ENCODE results near the gene PGBD5.

PGBD5 gene

DNA sequence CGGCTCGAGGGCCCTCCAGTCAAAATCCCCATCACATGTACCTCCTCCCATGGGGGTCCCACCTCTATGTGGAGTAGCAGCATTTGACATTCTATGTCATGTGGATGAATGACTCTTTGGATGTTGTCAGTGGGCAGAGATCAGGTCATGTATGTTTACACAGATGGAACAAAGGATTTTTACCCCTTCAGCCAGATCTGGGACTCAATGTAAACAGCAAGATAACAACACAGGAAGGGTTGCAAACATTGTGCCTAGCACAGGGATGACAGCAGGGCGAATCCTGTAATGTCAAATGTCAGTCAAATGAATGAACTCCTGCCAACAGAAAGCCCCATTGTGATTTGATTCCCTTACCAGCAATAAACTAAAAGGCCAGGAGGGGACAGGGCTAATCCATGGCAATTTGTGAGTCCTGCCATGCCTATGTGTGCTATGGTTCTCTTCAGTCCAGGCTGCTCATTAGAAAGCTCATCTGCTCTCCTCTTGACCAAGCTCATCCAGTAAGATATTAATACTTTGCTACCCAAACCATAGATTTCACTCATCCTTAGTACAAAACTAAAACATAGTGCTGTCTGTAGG lies 60.3 kb downstream of the PGBD5 start:
- Histone ChIP-seq H3K9me3 (ENCODE audit: control insufficient read depth, low read length) (no peaks in the 10 kb centered on the region), H3K4me3 (ENCODE audit: low read length) (no peak overlapping the region), H3K4me1 (ENCODE audit: control insufficient read depth, insufficient read depth, low read length) (no peaks in the 10 kb centered on the region), H3K27me3 (ENCODE audit: control insufficient read depth, insufficient read depth, low read length) (no peaks in the 10 kb centered on the region), H3K36me3 (ENCODE audit: control insufficient read depth, insufficient read depth, low read length) (no peaks in the 10 kb centered on the region), H3K9ac (ENCODE audit: low read length) (no peak overlapping the region)

DNA sequence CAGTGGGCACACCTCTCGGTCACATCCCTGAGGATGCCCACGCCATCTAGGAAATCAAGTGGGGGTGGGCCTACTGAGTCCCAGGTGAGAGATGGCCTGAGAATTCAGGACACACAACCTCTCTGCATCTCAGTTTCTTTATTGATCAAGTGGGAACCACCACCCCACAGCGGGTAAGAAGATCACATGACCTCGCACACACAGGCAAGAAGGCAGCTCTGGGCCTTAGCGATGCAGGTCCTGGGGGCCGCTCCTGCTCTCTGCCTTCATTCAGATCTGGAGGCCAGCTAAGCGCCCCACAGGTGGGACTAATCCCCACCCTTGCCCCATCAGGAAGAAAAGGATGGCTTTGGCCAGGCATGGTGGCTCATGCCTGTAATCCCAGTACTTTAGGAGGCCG lies 63.2 kb downstream of the PGBD5 start:
- Histone ChIP-seq H3K9me3 (ENCODE audit: control insufficient read depth, low read length) (no peaks in the 10 kb centered on the region), H3K36me3 (ENCODE audit: control insufficient read depth, insufficient read depth, low read length) (no peaks in the 10 kb centered on the region), H3K9ac (ENCODE audit: low read length) (no peak overlapping the region), H3K4me3 (ENCODE audit: low read length) (no peak overlapping the region), H3K4me1 (ENCODE audit: control insufficient read depth, insufficient read depth, low read length) (no peaks in the 10 kb centered on the region), H3K27me3 (ENCODE audit: control insufficient read depth, insufficient read depth, low read length) (no peaks in the 10 kb centered on the region)

DNA sequence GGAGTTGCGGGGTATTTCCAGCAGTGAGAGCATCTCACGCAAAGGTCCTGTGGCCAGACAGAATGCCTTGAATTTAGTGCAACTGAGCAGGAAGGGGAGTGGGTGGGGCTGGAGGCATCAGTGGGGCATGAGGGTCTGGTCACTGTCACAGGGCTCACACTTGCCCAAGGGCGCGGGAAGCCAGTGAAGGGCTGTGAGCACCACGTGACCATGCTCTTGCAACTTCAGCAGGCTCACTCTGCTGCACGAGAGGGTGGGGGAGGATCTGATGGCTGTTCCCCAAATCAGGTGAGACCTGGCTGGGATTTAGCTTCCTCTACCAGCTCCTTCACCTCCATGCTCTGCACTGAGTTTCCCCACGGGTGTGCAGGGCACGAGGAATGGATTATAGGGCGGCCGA lies 64.2 kb downstream of the PGBD5 start:
- H3K36me3 ChIP-seq (ENCODE audit: control insufficient read depth, insufficient read depth, low read length) = no peaks in the 10 kb centered on the region
- H3K9ac ChIP-seq (ENCODE audit: low read length) = no peak overlapping the region

DNA sequence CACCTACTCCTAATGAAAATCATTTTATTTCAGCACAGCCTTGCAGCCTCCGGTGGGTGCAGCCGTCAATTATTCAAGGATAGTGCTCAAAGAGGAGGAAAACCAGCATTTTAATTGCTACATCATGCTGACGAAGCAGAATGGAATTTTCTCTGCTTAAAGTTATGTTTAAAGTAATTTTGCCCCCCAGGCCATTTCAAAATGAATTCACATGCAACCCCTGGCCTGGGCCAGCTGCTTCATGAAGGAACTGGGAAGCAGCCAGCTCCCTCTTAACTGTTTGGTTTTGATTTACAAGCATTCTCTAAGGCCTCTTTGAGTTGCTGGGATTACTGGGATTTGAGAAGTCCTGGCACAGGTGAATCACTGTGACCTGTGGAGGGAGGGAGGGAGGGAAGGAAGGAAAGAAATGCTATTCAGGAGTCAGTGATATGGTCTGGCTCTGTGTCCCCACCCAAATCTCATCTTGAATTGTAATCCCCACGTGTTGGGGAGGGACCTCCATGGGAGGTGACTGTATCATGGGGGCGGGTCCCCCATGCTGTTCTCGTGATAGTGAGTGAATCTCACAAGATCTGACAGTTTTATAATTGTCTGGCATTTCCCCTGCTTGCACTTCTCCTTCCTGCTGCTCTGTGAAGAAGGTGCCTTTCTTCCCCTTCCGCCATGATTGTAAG lies 66.0 kb downstream of the PGBD5 start:
- Histone ChIP-seq H3K36me3 (ENCODE audit: control insufficient read depth, insufficient read depth, low read length) (no peaks in the 10 kb centered on the region), H3K4me1 (ENCODE audit: control insufficient read depth, insufficient read depth, low read length) (no peaks in the 10 kb centered on the region), H3K9ac (ENCODE audit: low read length) (no peak overlapping the region), H3K4me3 (ENCODE audit: low read length) (no peak overlapping the region), H3K9me3 (ENCODE audit: control insufficient read depth, low read length) (no peaks in the 10 kb centered on the region), H3K27me3 (ENCODE audit: control insufficient read depth, insufficient read depth, low read length) (no peaks in the 10 kb centered on the region)

More for the DNA sequence above, 64.2 kb downstream of the PGBD5 start:
- Histone ChIP-seq H3K4me1 (ENCODE audit: control insufficient read depth, insufficient read depth, low read length) (no peaks in the 10 kb centered on the region), H3K9me3 (ENCODE audit: control insufficient read depth, low read length) (no peaks in the 10 kb centered on the region), H3K27me3 (ENCODE audit: control insufficient read depth, insufficient read depth, low read length) (no peaks in the 10 kb centered on the region), H3K4me3 (ENCODE audit: low read length) (no peak overlapping the region)

DNA sequence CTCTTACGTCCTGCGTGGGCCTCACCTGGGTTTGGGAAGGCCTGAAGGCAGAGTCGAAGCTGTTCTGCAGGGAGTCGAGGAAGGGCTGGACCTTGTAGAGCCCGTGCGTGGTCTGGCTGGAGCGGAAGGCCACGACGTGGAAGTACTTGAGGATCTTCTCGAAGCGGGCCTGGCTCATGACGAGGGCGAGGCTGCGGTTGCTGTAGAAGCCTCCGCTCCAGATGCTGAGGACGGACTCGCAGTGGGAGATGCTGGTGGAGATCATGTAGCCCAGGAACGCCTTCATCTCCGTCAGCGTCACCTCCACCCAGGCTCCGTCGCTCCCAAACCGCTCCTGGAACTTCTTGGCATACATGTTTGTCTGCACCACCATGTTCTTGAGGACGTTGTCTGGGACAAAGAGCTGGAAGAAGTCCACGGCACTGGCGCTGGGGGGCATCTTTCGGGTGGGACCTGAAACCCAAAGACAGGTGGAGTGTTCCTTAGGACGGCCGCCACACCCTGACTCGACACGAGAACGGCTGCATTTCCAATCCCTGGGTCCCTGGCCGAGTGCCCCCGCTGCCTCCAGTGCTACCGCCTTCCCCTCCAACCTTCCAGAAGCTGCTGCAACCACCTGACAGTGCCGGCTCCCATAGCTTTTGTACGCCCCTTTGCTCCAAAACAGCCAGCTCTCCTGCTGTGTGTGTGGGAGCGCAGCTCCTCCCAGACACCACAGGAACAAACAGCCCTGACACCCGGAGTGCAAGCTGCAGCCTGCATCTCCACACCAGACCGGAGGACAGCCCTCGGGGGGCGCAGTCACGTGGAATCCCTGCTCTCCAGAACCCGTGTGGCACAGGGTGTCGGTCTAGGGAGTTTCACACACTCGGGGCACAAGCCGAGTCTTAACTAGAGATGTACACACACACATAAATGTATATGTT lies 69.0 kb downstream of the PGBD5 start:
- H3K27me3 ChIP-seq (ENCODE audit: control insufficient read depth, insufficient read depth, low read length) = no peaks in the 10 kb centered on the region
- H3K4me1 ChIP-seq (ENCODE audit: control insufficient read depth, insufficient read depth, low read length) = no peaks in the 10 kb centered on the region
- H3K9me3 ChIP-seq (ENCODE audit: control insufficient read depth, low read length) = no peaks in the 10 kb centered on the region
- H3K4me3 ChIP-seq (ENCODE audit: low read length) = no peak overlapping the region
- no peaks in the 10 kb centered on the region for H3K36me3 ChIP-seq (ENCODE audit: control insufficient read depth, insufficient read depth, low read length)
- no peak overlapping the region for H3K9ac ChIP-seq (ENCODE audit: low read length)

DNA sequence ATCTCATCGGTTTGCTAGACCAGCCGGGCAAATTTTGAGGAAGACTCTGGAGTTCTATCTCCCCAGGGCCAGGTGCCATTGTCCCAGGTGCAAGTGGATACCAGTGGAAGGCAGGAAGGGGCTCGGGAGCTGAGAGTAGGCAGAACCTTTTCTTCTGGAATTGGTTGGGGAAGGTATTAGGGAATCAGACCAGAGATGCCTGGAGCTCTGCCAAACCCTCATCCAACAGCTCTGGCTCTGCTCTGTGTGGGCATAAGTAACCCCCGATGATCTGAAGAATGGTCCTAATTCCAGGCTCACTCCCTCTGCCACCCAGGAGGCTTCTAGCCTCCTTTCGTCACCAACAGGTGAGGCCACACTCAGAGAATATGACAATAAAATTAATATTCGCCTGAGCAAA lies 69.9 kb downstream of the PGBD5 start:
- Histone ChIP-seq H3K4me1 (ENCODE audit: control insufficient read depth, insufficient read depth, low read length) (no peaks in the 10 kb centered on the region), H3K27me3 (ENCODE audit: control insufficient read depth, insufficient read depth, low read length) (no peaks in the 10 kb centered on the region), H3K9me3 (ENCODE audit: control insufficient read depth, low read length) (no peaks in the 10 kb centered on the region)

DNA sequence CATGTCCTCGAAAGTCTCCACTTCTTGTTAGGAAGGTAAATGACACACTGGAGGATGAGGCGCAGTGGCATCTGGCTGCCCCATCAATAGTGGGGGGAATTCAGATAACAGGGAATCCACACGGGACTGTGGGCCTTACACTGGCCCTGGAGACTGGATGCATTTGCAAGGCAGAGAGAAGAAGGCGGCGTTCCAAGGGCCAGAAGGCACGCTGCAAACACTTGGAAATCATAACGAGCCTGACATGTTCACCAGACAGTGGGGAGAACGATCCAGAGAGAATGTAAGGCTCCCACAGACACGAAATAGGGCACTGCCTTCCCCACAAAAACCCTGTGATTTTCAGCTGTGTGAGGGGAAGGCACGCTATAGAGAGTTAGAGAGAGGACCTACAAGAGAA lies 70.5 kb downstream of the PGBD5 start:
- H3K9ac ChIP-seq (ENCODE audit: low read length) = no peak overlapping the region
- H3K9me3 ChIP-seq (ENCODE audit: control insufficient read depth, low read length) = no peaks in the 10 kb centered on the region
- H3K4me3 ChIP-seq (ENCODE audit: low read length) = no peak overlapping the region
- no peaks in the 10 kb centered on the region for H3K27me3 ChIP-seq (ENCODE audit: control insufficient read depth, insufficient read depth, low read length)
- H3K4me1 ChIP-seq (ENCODE audit: control insufficient read depth, insufficient read depth, low read length) = no peaks in the 10 kb centered on the region
- no peaks in the 10 kb centered on the region for H3K36me3 ChIP-seq (ENCODE audit: control insufficient read depth, insufficient read depth, low read length)

More for the DNA sequence above, 69.9 kb downstream of the PGBD5 start:
- H3K4me3 ChIP-seq (ENCODE audit: low read length) = no peak overlapping the region
- no peaks in the 10 kb centered on the region for H3K36me3 ChIP-seq (ENCODE audit: control insufficient read depth, insufficient read depth, low read length)
- no peak overlapping the region for H3K9ac ChIP-seq (ENCODE audit: low read length)

DNA sequence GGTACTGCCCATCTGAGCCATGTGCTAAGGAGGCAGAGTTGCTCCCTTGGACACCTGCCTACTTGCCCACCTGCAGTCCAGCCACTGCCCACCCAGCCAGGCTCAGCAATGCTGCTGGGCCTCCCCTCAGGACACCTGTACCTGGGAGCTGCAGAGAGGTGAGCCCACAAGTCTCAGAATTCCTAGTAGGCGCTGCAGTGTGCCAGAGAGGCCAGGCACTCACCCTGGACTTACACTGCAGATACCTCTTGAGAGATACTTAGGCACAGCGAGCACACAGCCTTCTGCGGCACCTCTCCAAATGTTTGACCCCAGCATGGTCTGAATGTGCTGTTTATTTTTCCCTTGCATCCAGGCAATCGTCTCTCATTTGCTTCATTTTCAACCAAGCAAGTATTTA lies 71.0 kb downstream of the PGBD5 start:
- Histone ChIP-seq H3K36me3 (ENCODE audit: control insufficient read depth, insufficient read depth, low read length) (no peaks in the 10 kb centered on the region), H3K4me1 (ENCODE audit: control insufficient read depth, insufficient read depth, low read length) (no peaks in the 10 kb centered on the region), H3K4me3 (ENCODE audit: low read length) (no peak overlapping the region), H3K9me3 (ENCODE audit: control insufficient read depth, low read length) (no peaks in the 10 kb centered on the region), H3K9ac (ENCODE audit: low read length) (no peak overlapping the region), H3K27me3 (ENCODE audit: control insufficient read depth, insufficient read depth, low read length) (no peaks in the 10 kb centered on the region)

DNA sequence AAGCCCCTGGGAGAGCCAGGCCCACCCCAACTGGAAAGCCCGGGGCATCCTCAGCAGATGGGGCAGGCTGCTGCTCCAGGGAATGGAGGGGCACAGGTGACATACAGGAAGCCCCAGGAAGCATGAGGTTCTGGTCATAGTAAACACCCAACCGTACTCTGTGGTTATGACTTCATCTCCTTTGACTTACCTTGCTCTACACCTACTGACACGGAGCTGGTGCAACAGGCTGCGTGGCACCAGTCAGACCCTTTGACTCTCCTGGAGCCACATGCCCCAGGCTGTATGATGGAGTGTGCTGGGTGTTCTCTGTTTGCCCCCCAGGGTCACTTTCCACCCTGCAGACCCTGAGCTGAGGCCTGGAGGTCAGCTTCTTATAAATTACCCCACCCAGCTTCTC lies 72.1 kb downstream of the PGBD5 start:
- no peak overlapping the region for H3K4me3 ChIP-seq (ENCODE audit: low read length)
- H3K36me3 ChIP-seq (ENCODE audit: control insufficient read depth, insufficient read depth, low read length) = no peaks in the 10 kb centered on the region
- H3K27me3 ChIP-seq (ENCODE audit: control insufficient read depth, insufficient read depth, low read length) = no peaks in the 10 kb centered on the region
- H3K9ac ChIP-seq (ENCODE audit: low read length) = no peak overlapping the region
- no peaks in the 10 kb centered on the region for H3K9me3 ChIP-seq (ENCODE audit: control insufficient read depth, low read length)
- H3K4me1 ChIP-seq (ENCODE audit: control insufficient read depth, insufficient read depth, low read length) = no peaks in the 10 kb centered on the region

DNA sequence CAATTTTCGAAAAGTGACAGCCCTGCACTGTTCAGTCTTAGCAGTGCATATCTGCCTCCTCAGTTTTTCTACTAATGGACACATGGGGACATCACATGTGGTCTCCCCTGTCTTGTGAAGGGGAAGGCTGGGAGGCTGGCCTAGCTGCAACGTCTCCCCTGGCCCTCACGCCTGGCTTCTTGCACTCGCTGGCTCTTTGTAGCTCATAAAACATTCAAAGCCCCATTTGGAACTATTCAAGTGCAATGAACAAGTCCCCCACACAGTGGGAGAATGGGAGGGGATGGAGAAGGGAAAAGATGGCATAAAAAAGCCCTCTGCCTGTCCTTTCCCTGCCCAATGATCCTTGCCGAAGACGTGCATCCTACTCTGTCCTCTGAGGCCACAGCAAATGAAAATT lies 73.6 kb downstream of the PGBD5 start:
- Histone ChIP-seq H3K4me3 (ENCODE audit: low read length) (no peak overlapping the region), H3K27me3 (ENCODE audit: control insufficient read depth, insufficient read depth, low read length) (no peaks in the 10 kb centered on the region), H3K4me1 (ENCODE audit: control insufficient read depth, insufficient read depth, low read length) (no peaks in the 10 kb centered on the region), H3K36me3 (ENCODE audit: control insufficient read depth, insufficient read depth, low read length) (no peaks in the 10 kb centered on the region), H3K9ac (ENCODE audit: low read length) (no peak overlapping the region), H3K9me3 (ENCODE audit: control insufficient read depth, low read length) (no peaks in the 10 kb centered on the region)

DNA sequence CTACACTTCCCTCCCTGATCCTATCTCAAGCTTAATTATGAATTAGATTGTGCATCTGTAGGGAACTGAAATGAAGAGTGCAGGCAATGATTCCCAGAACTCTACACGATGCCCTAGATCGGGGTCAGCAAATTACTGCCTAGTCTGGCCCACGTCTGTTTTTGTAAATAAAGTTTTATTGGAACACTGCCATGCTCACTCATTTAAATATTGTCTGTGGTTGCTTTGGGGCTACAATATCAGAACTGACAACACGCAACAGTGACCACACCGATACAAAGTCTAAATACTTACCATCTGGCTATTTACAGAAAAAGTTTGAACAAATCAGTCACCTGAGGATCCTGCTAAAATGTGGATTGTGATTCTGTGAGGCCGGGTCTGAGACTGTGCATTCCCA lies 74.1 kb downstream of the PGBD5 start:
- Histone ChIP-seq H3K27me3 (ENCODE audit: control insufficient read depth, insufficient read depth, low read length) (no peaks in the 10 kb centered on the region), H3K4me3 (ENCODE audit: low read length) (no peak overlapping the region), H3K9ac (ENCODE audit: low read length) (no peak overlapping the region), H3K9me3 (ENCODE audit: control insufficient read depth, low read length) (no peaks in the 10 kb centered on the region), H3K4me1 (ENCODE audit: control insufficient read depth, insufficient read depth, low read length) (no peaks in the 10 kb centered on the region), H3K36me3 (ENCODE audit: control insufficient read depth, insufficient read depth, low read length) (no peaks in the 10 kb centered on the region)

DNA sequence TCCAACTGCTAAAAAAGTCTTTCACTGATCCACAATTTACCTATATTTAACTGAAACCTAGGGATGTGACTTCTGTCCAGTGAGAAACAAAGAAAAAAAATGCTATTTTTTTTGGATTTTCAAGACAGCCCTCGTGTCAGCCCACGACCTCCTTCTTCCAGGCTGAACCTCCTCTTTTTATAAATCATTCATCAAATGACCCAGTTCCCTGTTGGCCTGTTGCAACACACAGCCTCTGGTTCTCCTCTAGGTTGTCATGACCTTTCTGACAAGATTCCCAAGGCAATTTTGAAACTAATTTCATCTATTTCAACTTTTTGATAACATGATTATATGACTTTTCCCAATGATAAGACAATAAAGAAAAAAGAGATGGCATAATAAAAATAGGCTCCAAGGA lies 74.6 kb downstream of the PGBD5 start:
- Histone ChIP-seq H3K4me1 (ENCODE audit: control insufficient read depth, insufficient read depth, low read length) (no peaks in the 10 kb centered on the region), H3K9me3 (ENCODE audit: control insufficient read depth, low read length) (no peaks in the 10 kb centered on the region), H3K36me3 (ENCODE audit: control insufficient read depth, insufficient read depth, low read length) (no peaks in the 10 kb centered on the region), H3K27me3 (ENCODE audit: control insufficient read depth, insufficient read depth, low read length) (no peaks in the 10 kb centered on the region), H3K9ac (ENCODE audit: low read length) (no peak overlapping the region), H3K4me3 (ENCODE audit: low read length) (no peak overlapping the region)

All from mucosa of stomach (tissue), 1 donor.